H1 (cell line): ENCODE measurements around the gene KCNH6. TPM values are rescaled to one million over a fixed set of nuclear protein-coding genes. Genes with fewer than 3 reads are reported as not detected.

Source experiments
- CTCF ChIA-PET: fragments of 300-600 bp; sonication (Branson Sonifier 250); formaldehyde crosslinking; loops from one replicate; lab custom pipeline; 2021; ENCODE audit not compliant: partially characterized antibody; lab: Charles Lee
- POLR2A ChIA-PET: fragments of 300-600 bp; sonication (Branson Sonifier 250); formaldehyde crosslinking; loops from one replicate; lab custom pipeline; 2021; ENCODE audit warnings: inconsistent platforms; ENCODE audit not compliant: partially characterized antibody; lab: Charles Lee
- DNase-seq, 2 experiments: peaks; one replicate each; pipeline versions ENCODE4 v3.0.0 to v3.0.0-alpha.2; 2010 to 2022; ENCODE audit warnings: low spot score in 2 of 2, low read depth in 1 of 2, mixed read lengths in 1 of 2
- FAIRE-seq: peaks from 2 replicates; lab custom pipeline; 2011; peaks lifted over from hg19 to GRCh38; lab: Jason Lieb, UNC
- H2AFZ ChIP-seq: 2 replicates; pipeline ENCODE4 v1.8.1; 2012; ENCODE audit warnings: low read length, inconsistent platforms
- H2AK5ac ChIP-seq: 2 replicates; pipeline ENCODE4 v1.6.1; 2013; ENCODE audit warnings: low read depth, low read length
- H2BK120ac ChIP-seq: replicated peaks from 2 replicates; pipeline ENCODE3; 2013; ENCODE audit warnings: low read depth, low read length, inconsistent platforms
- H2BK12ac ChIP-seq: 2 replicates; pipeline ENCODE4 v1.6.1; 2013; ENCODE audit warnings: low read depth, low read length
- H2BK15ac ChIP-seq: 2 replicates; pipeline ENCODE4 v1.6.1; 2013; ENCODE audit warnings: low read length
- H2BK20ac ChIP-seq: 2 replicates; pipeline ENCODE4 v1.6.1; 2013; ENCODE audit warnings: low read length
- H2BK5ac ChIP-seq: 2 replicates; pipeline ENCODE4 v1.6.1; 2013; ENCODE audit warnings: low read depth, low read length
- H3K14ac ChIP-seq: 2 replicates; pipeline ENCODE4 v1.6.1; 2013; ENCODE audit warnings: inconsistent platforms; ENCODE audit not compliant: insufficient read length
- H3K18ac ChIP-seq: 2 replicates; pipeline ENCODE4 v1.6.1; 2013; ENCODE audit warnings: low read length; ENCODE audit errors: extremely low read depth
- H3K23ac ChIP-seq: 2 replicates; pipeline ENCODE4 v1.6.1; 2013; ENCODE audit warnings: inconsistent platforms; ENCODE audit not compliant: insufficient read length
- H3K23me2 ChIP-seq: 2 replicates; pipeline ENCODE4 v1.6.1; 2013; ENCODE audit warnings: low read depth, low read length
- H3K27ac ChIP-seq: 2 replicates; pipeline ENCODE4 v1.6.1; 2011; ENCODE audit warnings: low read depth, low read length, inconsistent platforms
- H3K27me3 ChIP-seq, 4 experiments: replicated peaks in 1 of 4; 1 replicate in 1 of 4; 2 replicates in 3 of 4; pipeline versions ENCODE4 v1.6.1 to v1.8.1; 2011 to 2013; ENCODE audit warnings: low read length in 3 of 4, mild to moderate bottlenecking in 3 of 4, inconsistent platforms in 2 of 4, mixed read lengths in 2 of 4, moderate library complexity in 1 of 4; ENCODE audit not compliant: control insufficient read depth in 3 of 4, insufficient read depth in 3 of 4; ENCODE audit errors: extremely low read depth in 1 of 4
- H3K36me3 ChIP-seq, 4 experiments: 2 replicates each; pipeline versions ENCODE4 v1.6.1 to v1.8.1; 2011 to 2013; ENCODE audit warnings: mild to moderate bottlenecking in 4 of 4, low read length in 3 of 4, moderate library complexity in 2 of 4, control low read depth in 1 of 4, inconsistent platforms in 1 of 4; ENCODE audit not compliant: insufficient read depth in 4 of 4, control insufficient read depth in 2 of 4
- H3K4ac ChIP-seq: replicated peaks from 2 replicates; pipeline ENCODE3; 2013; ENCODE audit warnings: low read length, low read depth, mixed read lengths, inconsistent platforms; ENCODE audit not compliant: insufficient read length
- H3K4me1 ChIP-seq, 4 experiments: replicated peaks in 1 of 4; 1 replicate in 1 of 4; 2 replicates in 3 of 4; pipeline versions ENCODE4 v1.6.1 to v1.8.1; 2011 to 2013; ENCODE audit warnings: low read length in 3 of 4, inconsistent platforms in 2 of 4, mixed read lengths in 1 of 4; ENCODE audit not compliant: insufficient read depth in 4 of 4, control insufficient read depth in 3 of 4
- H3K4me2 ChIP-seq, 2 experiments: 2 replicates each; pipeline versions ENCODE4 v1.6.1 to v1.8.1; 2011 to 2013; ENCODE audit warnings: low read depth in 2 of 2, low read length in 2 of 2, control low read depth in 1 of 2, inconsistent platforms in 1 of 2, mild to moderate bottlenecking in 1 of 2; ENCODE audit not compliant: insufficient read depth in 1 of 2
- H3K4me3 ChIP-seq, 4 experiments: fragments of 200-600, 300-600 bp in 1 of 4; sonication (generic), shearing (Covaris generic), sonication (Bioruptor Twin) in 1 of 4; 2 replicates each; pipeline versions ENCODE4 v1.5.1 to v1.8.1; 2011 to 2016; ENCODE audit warnings: low read length in 4 of 4, low read depth in 3 of 4, control low read depth in 2 of 4, inconsistent platforms in 2 of 4, mild to moderate bottlenecking in 2 of 4, mixed read lengths in 1 of 4, moderate library complexity in 1 of 4; ENCODE audit not compliant: insufficient read depth in 2 of 4; ENCODE audit errors: extremely low read depth in 1 of 4
- H3K56ac ChIP-seq: replicated peaks from 2 replicates; pipeline ENCODE3; 2013; ENCODE audit warnings: low read depth, mild to moderate bottlenecking, mixed read lengths, low read length, inconsistent platforms; ENCODE audit not compliant: insufficient read length
- H3K79me1 ChIP-seq: 2 replicates; pipeline ENCODE4 v1.6.1; 2013; ENCODE audit warnings: low read depth, low read length, control low read depth
- H3K79me2 ChIP-seq, 2 experiments: 2 replicates each; pipeline versions ENCODE4 v1.6.1 to v1.8.1; 2012 to 2013; ENCODE audit warnings: low read length in 2 of 2, mild to moderate bottlenecking in 2 of 2, inconsistent platforms in 1 of 2; ENCODE audit not compliant: insufficient read depth in 2 of 2, control insufficient read depth in 1 of 2
- H3K9ac ChIP-seq, 4 experiments: replicated peaks in 1 of 4; 1 replicate in 1 of 4; 2 replicates in 3 of 4; pipeline versions ENCODE4 v1.6.1 to v1.8.1; 2011 to 2013; ENCODE audit warnings: low read depth in 3 of 4, low read length in 3 of 4, control low read depth in 2 of 4, mild to moderate bottlenecking in 2 of 4, moderate library complexity in 2 of 4, inconsistent platforms in 1 of 4; ENCODE audit errors: extremely low read depth in 1 of 4
- H3K9me3 ChIP-seq, 2 experiments: 2 replicates each; pipeline versions ENCODE4 v1.6.1 to v1.8.1; 2012 to 2013; ENCODE audit warnings: mild to moderate bottlenecking in 2 of 2, moderate library complexity in 2 of 2, control low read depth in 1 of 2, inconsistent platforms in 1 of 2, low read depth in 1 of 2, low read length in 1 of 2, mixed read lengths in 1 of 2; ENCODE audit not compliant: insufficient read depth in 2 of 2
- H4K20me1 ChIP-seq, 2 experiments: replicated peaks in 1 of 2; 2 replicates each; pipeline versions ENCODE3 to v1.8.1; 2011 to 2013; ENCODE audit warnings: inconsistent platforms in 2 of 2, low read length in 2 of 2, mild to moderate bottlenecking in 1 of 2; ENCODE audit not compliant: insufficient read depth in 2 of 2, control insufficient read depth in 1 of 2
- H4K5ac ChIP-seq: 2 replicates; pipeline ENCODE4 v1.6.1; 2013; ENCODE audit warnings: low read length, low read depth, mixed read lengths, inconsistent platforms; ENCODE audit not compliant: insufficient read length
- H4K8ac ChIP-seq: 2 replicates; pipeline ENCODE4 v1.8.0; 2013; ENCODE audit warnings: mild to moderate bottlenecking, moderate library complexity, low read length, inconsistent platforms; ENCODE audit not compliant: insufficient read depth; ENCODE audit errors: extremely low read depth
- H4K91ac ChIP-seq: replicated peaks from 2 replicates; pipeline ENCODE3; 2013; ENCODE audit warnings: low read length, mixed read lengths, inconsistent platforms; ENCODE audit not compliant: insufficient read length
- ASH2L ChIP-seq: fragments of 200-600, 300-600 bp; sonication (generic); IDR thresholded peaks from one replicate; pipeline ENCODE4 v1.7.1; 2017; ENCODE audit warnings: low read length
- BRCA1 ChIP-seq: IDR thresholded peaks from 2 replicates; pipeline ENCODE4 v1.6.1; 2012; ENCODE audit warnings: low read depth, low read length, improper control_type of control experiment
- CEBPB ChIP-seq: IDR thresholded peaks from 2 replicates; pipeline ENCODE4 v1.6.1; 2012; ENCODE audit warnings: low read depth, low read length
- CREB1 ChIP-seq: IDR thresholded peaks from 2 replicates; pipeline ENCODE4 v1.6.1; 2012; ENCODE audit warnings: inconsistent platforms
- FOSL1 ChIP-seq: IDR thresholded peaks from 2 replicates; pipeline ENCODE4 v1.6.1; 2011; ENCODE audit warnings: mild to moderate bottlenecking, low read depth, low read length, moderate library complexity; ENCODE audit not compliant: insufficient read depth
- MAFK ChIP-seq: IDR thresholded peaks from 2 replicates; pipeline ENCODE4 v1.6.1; 2012; ENCODE audit warnings: low read depth, mild to moderate bottlenecking, improper control_type of control experiment, low read length
- PHF8 ChIP-seq: fragments of 200-600 bp; sonication (generic); conservative IDR thresholded peaks from 2 replicates; pipeline ENCODE4 v1.7.1; 2012; ENCODE audit warnings: low read depth, mild to moderate bottlenecking, inconsistent platforms, low read length, moderate library complexity
- POU5F1 ChIP-seq: IDR thresholded peaks from 2 replicates; pipeline ENCODE4 v1.6.1; 2011; ENCODE audit warnings: low read depth, mild to moderate bottlenecking, low read length, moderate library complexity
- RAD21 ChIP-seq, 2 experiments: IDR thresholded peaks in 1 of 2; conservative IDR thresholded peaks in 1 of 2; 2 replicates each; pipeline ENCODE4 v1.6.1; 2011; ENCODE audit warnings: low read depth in 2 of 2, low read length in 2 of 2, improper control_type of control experiment in 1 of 2, inconsistent platforms in 1 of 2, mild to moderate bottlenecking in 1 of 2, moderate library complexity in 1 of 2
- RBBP5 ChIP-seq: IDR thresholded peaks from 2 replicates; pipeline ENCODE4 v1.7.1; 2012; ENCODE audit warnings: low read depth, mild to moderate bottlenecking, inconsistent platforms, low read length, moderate library complexity, borderline replicate concordance
- RFX5 ChIP-seq: IDR thresholded peaks from 2 replicates; pipeline ENCODE4 v1.6.1; 2011; ENCODE audit warnings: low read depth, low read length, improper control_type of control experiment, borderline replicate concordance
- SIN3A ChIP-seq, 2 experiments: IDR thresholded peaks in 1 of 2; conservative IDR thresholded peaks in 1 of 2; 2 replicates each; pipeline ENCODE4 v1.6.1; 2011 to 2012; ENCODE audit warnings: low read length in 2 of 2, improper control_type of control experiment in 1 of 2, low read depth in 1 of 2, mild to moderate bottlenecking in 1 of 2
- SIX5 ChIP-seq: IDR thresholded peaks from 2 replicates; pipeline ENCODE4 v1.6.1; 2011; ENCODE audit warnings: mild to moderate bottlenecking, low read depth, low read length
- TAF1 ChIP-seq: IDR thresholded peaks from 2 replicates; pipeline ENCODE4 v1.6.1; 2011; ENCODE audit warnings: mild to moderate bottlenecking, low read depth, low read length
- TCF12 ChIP-seq: IDR thresholded peaks from 2 replicates; pipeline ENCODE4 v1.6.1; 2011; ENCODE audit warnings: low read depth, mild to moderate bottlenecking, low read length
- YY1 ChIP-seq: IDR thresholded peaks from 2 replicates; pipeline ENCODE4 v1.6.1; 2011; ENCODE audit warnings: low read depth, mild to moderate bottlenecking, low read length
- WGBS, 2 experiments: shearing (Covaris generic) in 1 of 2; methylation state at CpG; one replicate each; pipeline versions ENCODE4 v1.1.6 to v1.1.7; 2013 to 2015; ENCODE audit warnings: low lambda C conversion rate in 2 of 2, mixed read lengths in 2 of 2, inconsistent platforms in 1 of 2, low coverage in 1 of 2, missing lambda C conversion rate in 1 of 2; ENCODE audit not compliant: insufficient replicate concordance in 2 of 2, insufficient coverage in 1 of 2, insufficient read length in 1 of 2; ENCODE audit errors: extremely low coverage in 1 of 2, missing lambda C conversion rate in 1 of 2; 5-methylcytosine and 5-hydroxymethylcytosine counted together
- polyA plus RNA-seq, 7 experiments: library from polyadenylated mRNA; depleted of rRNA in 3 of 7; stranded (reverse) in 5 of 7; unstranded in 2 of 7; fragments of >200 nt in 5 of 7; fragments of 200-250 nt in 2 of 7; gene quantifications; 1 replicate in 5 of 7; 2 replicates in 1 of 7; 4 replicates in 1 of 7; pipeline versions ENCODE4 v1.2.1 to v1.2.3, GENCODE V29; 2011 to 2013; ENCODE audit warnings: missing spikeins in 2 of 7, mixed read lengths in 2 of 7
- total RNA-seq: library from RNA; stranded (reverse); fragmentation: NEBNext Ultra II Directional; extraction: Animal tissue kit (Norgen Biotek cat#: 25700); gene quantifications from 2 replicates; pipeline ENCODE4 v1.2.1, GENCODE V29; 2021

KCNH6 gene
- total and polyA plus RNA-seq, 2 of the 8 experiments (the other 6 are each of a cell fraction or from before 2014, with no cell fraction given), result 1.8 to 3.6 TPM

GRCh38 chr17:63514974-63515373 lies 8.2 kb upstream of the KCNH6 start:
- Histone ChIP-seq H3K14ac (no peak overlapping the region), H4K20me1 (peaks cover 0 to 2% of the 10 kb centered on the region in 2 experiments), H2AK5ac (no peak overlapping the region), H2BK20ac (no peak overlapping the region), H3K56ac (no peak overlapping the region), H3K79me1 (no peaks in the 10 kb centered on the region), H3K9ac (no peak overlapping the region), H3K27me3 (no peaks in the 10 kb centered on the region), H2BK5ac (no peak overlapping the region), H2BK15ac (no peak overlapping the region), H3K36me3 (no peaks in the 10 kb centered on the region), H2AFZ (no peak overlapping the region), H4K5ac (no peak overlapping the region), H3K18ac (no peak overlapping the region), H3K4me2 (no peak overlapping the region), H4K91ac (no peak overlapping the region), H3K4ac (no peak overlapping the region), H2BK12ac (no peak overlapping the region), H4K8ac (no peak overlapping the region), H3K23me2 (no peaks in the 10 kb centered on the region), H3K23ac (no peak overlapping the region), H3K27ac (no peak overlapping the region), H3K4me3 (no peak overlapping the region), H3K4me1 (no peaks in the 10 kb centered on the region; a peak in 1 of 7 replicates), H3K9me3 (no peaks in the 10 kb centered on the region), H3K79me2 (no peaks in the 10 kb centered on the region), H2BK120ac (no peak overlapping the region)
- POLR2A ChIA-PET, result interaction anchor here (0.9 kb wide), 1 partner anchor 23 kb away, joined by 4 read pairs; no protein-coding TSS in a partner anchor
- 87% methylated on average over 2 of the region's 2 CpGs; no CpG with 5 or more reads in 1 of the 2 experiments for WGBS, 2 experiments
- FAIRE-seq (no peak), DNase-seq (no peak)
- CTCF ChIA-PET, result interaction anchor here (1.1 to 3.3 kb wide), 8 partner anchors 9 to 97 kb away, joined by 3 to 25 read pairs (median 4); no protein-coding TSS in a partner anchor
- no peak for TF ChIP-seq SIN3A (conservative IDR thresholded peaks at IDR 0.05 in 1 of 2, IDR thresholded peaks at IDR 0.05 in 1 of 2; ENCODE audit: low read depth in 1 of 2, low read length in 2 of 2)
- no peak for TF ChIP-seq CREB1
- no peak for TF ChIP-seq RAD21 (IDR thresholded peaks at IDR 0.05 in 1 of 2, conservative IDR thresholded peaks at IDR 0.05 in 1 of 2; ENCODE audit: low read depth in 2 of 2, low read length in 2 of 2)
- TF ChIP-seq TCF12, result no peak
- no peak for TF ChIP-seq FOSL1
- no peak for TF ChIP-seq PHF8
- TF ChIP-seq CEBPB, result no peak
- TF ChIP-seq YY1, result no peak
- TF ChIP-seq TAF1, result no peak
- TF ChIP-seq BRCA1, result no peak
- TF ChIP-seq RFX5, result no peak
- TF ChIP-seq RBBP5, result no peak
- TF ChIP-seq POU5F1, result no peak
- no peak for TF ChIP-seq ASH2L
- TF ChIP-seq SIX5, result no peak
- TF ChIP-seq MAFK, result no peak
